GM21526 (cell line): ENCODE measurements around the gene ZP2.
"Not testable (repeated sequence)": the region's sequence is repeated elsewhere in the genome, so short reads cannot be mapped to it uniquely, and the experiment has no call there.

Source experiments
- ATAC-seq: cut with Tn5 transposase; IDR thresholded peaks from one replicate; pipeline ENCODE4 v1.9.1; 2021; ENCODE audit warnings: moderate library complexity; ENCODE audit not compliant: unreplicated experiment, low FRiP score

The ZP2 gene

GRCh38 chr16:21179126-21179982 lies 32.0 kb downstream of the ZP2 start:
- ATAC-seq = no peak

- no peak for ATAC-seq
These were observed 36.0 kb downstream of the ZP2 start for GRCh38 chr16:21175397-21175796.

GRCh38 chr16:21172650-21173049 lies 38.7 kb downstream of the ZP2 start:
- no peak for ATAC-seq

GRCh38 chr16:21170116-21170515 lies 41.3 kb downstream of the ZP2 start:
- not testable (repeated sequence) for ATAC-seq

GRCh38 chr16:21169249-21169981 lies 42.0 kb downstream of the ZP2 start:
- no peak for ATAC-seq

GRCh38 chr16:21167929-21168602 lies 43.3 kb downstream of the ZP2 start:
- no peak for ATAC-seq

GRCh38 chr16:21167360-21167759 lies 44.0 kb downstream of the ZP2 start:
- no peak for ATAC-seq

GRCh38 chr16:21166561-21166961 lies 44.8 kb downstream of the ZP2 start:
- no peak for ATAC-seq

- no peak for ATAC-seq
These were observed 46.7 kb downstream of the ZP2 start for GRCh38 chr16:21164521-21165168.

GRCh38 chr16:21163576-21163975 lies 47.8 kb downstream of the ZP2 start:
- ATAC-seq = no peak

- ATAC-seq = no peak
These were observed 48.7 kb downstream of the ZP2 start for GRCh38 chr16:21162661-21163151.

- ATAC-seq = no peak
These were observed 50.2 kb downstream of the ZP2 start for GRCh38 chr16:21161211-21161610.

- no peak for ATAC-seq
These were observed 51.1 kb downstream of the ZP2 start for GRCh38 chr16:21160276-21160675.

- no peak for ATAC-seq
These were observed 52.0 kb downstream of the ZP2 start for GRCh38 chr16:21159281-21159951.

- peak; percentile 85 for ATAC-seq
These were observed 52.9 kb downstream of the ZP2 start, which contains the start of gene LDAF1 for GRCh38 chr16:21158208-21159110. TSS of gene LDAF1 (plus strand) at chr16:21158674. CDS start at chr16:21161183, 2,509 bp downstream.

GRCh38 chr16:21157632-21158031 lies 53.7 kb downstream of the ZP2 start:
- ATAC-seq = no peak

GRCh38 chr16:21156767-21157467 lies 54.5 kb downstream of the ZP2 start:
- ATAC-seq = no peak

- ATAC-seq = not testable (repeated sequence)
These were observed 55.4 kb downstream of the ZP2 start for GRCh38 chr16:21156011-21156410.
